OCI-LY3 (cell line): ENCODE data around the gene TRAF4.

ENCODE experiments used
- EZH2phosphoT487 ChIP-seq: fragments of 200-600 bp; shearing (Covaris generic); IDR thresholded peaks from 2 replicates; pipeline ENCODE4 v1.6.1; 2018; ENCODE audit warnings: antibody characterized with exemption, mixed run types, low read depth
- TF ChIP-seq, protein P1 (sequence below): fragments of 200-600, 300-600 bp; sonication (generic); IDR thresholded peaks from 2 replicates; pipeline ENCODE4 v1.5.1; 2014; ENCODE audit warnings: antibody characterized with exemption, low read length, low read depth

DNA sequence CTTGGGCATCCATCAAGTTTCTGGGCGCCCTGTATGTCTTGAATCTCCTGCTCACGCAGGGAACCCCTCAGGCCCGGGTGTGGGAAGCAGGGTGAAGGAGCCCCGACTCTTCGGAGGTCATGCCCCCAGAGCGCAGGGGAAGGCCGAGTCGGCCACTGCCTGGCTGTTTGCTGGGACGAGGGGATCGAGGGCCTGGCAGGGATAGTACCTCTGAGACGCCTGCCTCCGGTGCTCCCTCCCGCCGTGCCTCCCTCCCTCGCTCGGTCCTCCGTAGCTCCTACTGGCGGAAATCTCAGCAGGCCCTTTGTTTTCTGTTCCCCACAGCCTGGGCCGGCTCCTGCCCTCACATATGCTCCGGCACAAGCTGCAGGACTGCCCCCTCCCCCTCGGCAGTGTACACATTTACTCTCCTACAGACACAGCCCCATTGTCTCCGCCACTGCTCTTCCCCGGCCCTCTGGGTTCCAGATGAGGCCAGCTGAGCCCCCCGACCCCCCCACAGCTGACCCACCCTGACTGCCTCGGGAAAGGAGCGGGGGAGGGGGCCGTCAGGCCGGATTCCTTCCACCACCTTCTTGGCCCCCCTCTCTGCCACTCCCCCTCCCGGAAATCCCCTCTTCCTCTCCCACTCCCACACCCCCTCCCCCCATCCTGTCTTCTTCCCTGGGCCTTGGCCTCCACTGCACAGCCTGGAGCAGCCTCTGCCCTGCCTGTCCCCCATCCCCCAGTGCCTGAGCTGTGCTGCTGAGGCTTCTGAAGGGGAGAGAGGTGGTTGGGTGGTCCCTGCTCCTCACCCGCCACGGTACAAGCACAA, 1.4 kb downstream of the TRAF4 start:
- TF ChIP-seq, protein P1, sequence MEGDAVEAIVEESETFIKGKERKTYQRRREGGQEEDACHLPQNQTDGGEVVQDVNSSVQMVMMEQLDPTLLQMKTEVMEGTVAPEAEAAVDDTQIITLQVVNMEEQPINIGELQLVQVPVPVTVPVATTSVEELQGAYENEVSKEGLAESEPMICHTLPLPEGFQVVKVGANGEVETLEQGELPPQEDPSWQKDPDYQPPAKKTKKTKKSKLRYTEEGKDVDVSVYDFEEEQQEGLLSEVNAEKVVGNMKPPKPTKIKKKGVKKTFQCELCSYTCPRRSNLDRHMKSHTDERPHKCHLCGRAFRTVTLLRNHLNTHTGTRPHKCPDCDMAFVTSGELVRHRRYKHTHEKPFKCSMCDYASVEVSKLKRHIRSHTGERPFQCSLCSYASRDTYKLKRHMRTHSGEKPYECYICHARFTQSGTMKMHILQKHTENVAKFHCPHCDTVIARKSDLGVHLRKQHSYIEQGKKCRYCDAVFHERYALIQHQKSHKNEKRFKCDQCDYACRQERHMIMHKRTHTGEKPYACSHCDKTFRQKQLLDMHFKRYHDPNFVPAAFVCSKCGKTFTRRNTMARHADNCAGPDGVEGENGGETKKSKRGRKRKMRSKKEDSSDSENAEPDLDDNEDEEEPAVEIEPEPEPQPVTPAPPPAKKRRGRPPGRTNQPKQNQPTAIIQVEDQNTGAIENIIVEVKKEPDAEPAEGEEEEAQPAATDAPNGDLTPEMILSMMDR, result no peak
- no peak for TF ChIP-seq EZH2phosphoT487
